Measurements from ENCODE around the gene MLN. TPM values are rescaled to one million over a fixed set of nuclear protein-coding genes. Genes with fewer than 3 reads are reported as not detected.

MLN gene
- total RNA-seq, 4 donors from 2014 or later: not detected

- DNase-seq: no peak
- H3K36me3 ChIP-seq: no peaks in the 10 kb centered on the region
- H3K4me1 ChIP-seq: no peaks in the 10 kb centered on the region
- H3K4me3 ChIP-seq: no peak overlapping the region
- H3K27me3 ChIP-seq: no peaks in the 10 kb centered on the region
- no peak overlapping the region for H3K27ac ChIP-seq
- no peak for TF ChIP-seq CTCF (IDR thresholded peaks at IDR 0.05)
- TF ChIP-seq POLR2A (IDR thresholded peaks at IDR 0.05): no peak
- no peaks in the 10 kb centered on the region for H3K9me3 ChIP-seq
These were observed 24.0 kb upstream of the MLN start for GRCh38 chr6:33827546-33828451.

- Histone ChIP-seq H3K4me1 (no peaks in the 10 kb centered on the region), H3K4me3 (no peak overlapping the region), H3K27me3 (no peaks in the 10 kb centered on the region), H3K36me3 (no peaks in the 10 kb centered on the region), H3K27ac (no peak overlapping the region), H3K9me3 (no peaks in the 10 kb centered on the region)
- DNase-seq: no peak
- TF ChIP-seq POLR2A (IDR thresholded peaks at IDR 0.05) (no peak), CTCF (IDR thresholded peaks at IDR 0.05) (no peak)
These were observed 22.7 kb upstream of the MLN start for GRCh38 chr6:33826537-33826936.

GRCh38 chr6:33824461-33825154, 20.8 kb upstream of the MLN start:
- Histone ChIP-seq H3K27me3 (no peaks in the 10 kb centered on the region), H3K4me1 (no peaks in the 10 kb centered on the region), H3K36me3 (no peaks in the 10 kb centered on the region), H3K27ac (peak overlapping the region in 2 of 4 donors; percentile 17 to 43), H3K9me3 (no peaks in the 10 kb centered on the region), H3K4me3 (peak overlapping the region in 2 of 4 donors; percentile 12 to 21)
- peak in 1 of 2 donors; percentile 19 for TF ChIP-seq POLR2A (IDR thresholded peaks at IDR 0.05)
- no peak for TF ChIP-seq CTCF (IDR thresholded peaks at IDR 0.05)
- peak in 2 of 3 donors; percentile 50 to 61 for DNase-seq

- no peak overlapping the region for H3K4me3 ChIP-seq
- H3K27ac ChIP-seq: no peak overlapping the region
- H3K4me1 ChIP-seq: no peaks in the 10 kb centered on the region
- no peaks in the 10 kb centered on the region for H3K27me3 ChIP-seq
- H3K36me3 ChIP-seq: no peaks in the 10 kb centered on the region
- DNase-seq: no peak
- no peaks in the 10 kb centered on the region for H3K9me3 ChIP-seq
- TF ChIP-seq POLR2A (IDR thresholded peaks at IDR 0.05) (no peak), CTCF (IDR thresholded peaks at IDR 0.05) (no peak)
These were observed 20.0 kb upstream of the MLN start for GRCh38 chr6:33823806-33824205.

GRCh38 chr6:33822575-33823395, 19.0 kb upstream of the MLN start:
- DNase-seq: no peak

More at GRCh38 chr6:33822575-33823395, 19.0 kb upstream of the MLN start:
- Histone ChIP-seq H3K9me3 (no peaks in the 10 kb centered on the region), H3K4me1 (no peaks in the 10 kb centered on the region), H3K4me3 (no peak overlapping the region), H3K36me3 (no peaks in the 10 kb centered on the region), H3K27me3 (no peaks in the 10 kb centered on the region), H3K27ac (no peak overlapping the region)
- TF ChIP-seq POLR2A (IDR thresholded peaks at IDR 0.05) (no peak), CTCF (IDR thresholded peaks at IDR 0.05) (peak in 4 of 6 experiments; percentile 6 to 40 (median 33))

Measured in Peyer's patch (tissue), 4 donors.